Stomach (tissue), 9 donors: ENCODE data around the gene HEPN1. TPM values are rescaled to one million over a fixed set of nuclear protein-coding genes. Genes with fewer than 3 reads are reported as not detected.

Experiments
- DNase-seq, 2 donors: peaks; one replicate each; pipeline versions ENCODE4 v3.0.0 to v3.0.0-alpha.2; 2013 to 2019
- H3K27ac ChIP-seq, 5 donors: fragments of 200-600 bp in 4 of 5; sonication (generic) in 4 of 5; one replicate each; pipeline ENCODE4 v1.5.1; 2013 to 2019; ENCODE audit warnings: mild to moderate bottlenecking in 1 of 5, moderate library complexity in 1 of 5
- H3K27me3 ChIP-seq, 3 donors: fragments of 200-600 bp; sonication (generic); one replicate each; pipeline ENCODE4 v1.5.1; 2017 to 2019; ENCODE audit warnings: mixed run types in 1 of 3
- H3K36me3 ChIP-seq, 4 donors: fragments of 200-600 bp; sonication (generic); 1 replicate in 3 of 4; 2 replicates in 1 of 4; pipeline ENCODE4 v1.5.1; 2016 to 2019
- H3K4me1 ChIP-seq, 4 donors: fragments of 200-600 bp; sonication (generic); one replicate each; pipeline ENCODE4 v1.5.1; 2016 to 2019
- H3K4me3 ChIP-seq, 4 donors: fragments of 200-600 bp; sonication (generic) in 3 of 4; one replicate each; pipeline ENCODE4 v1.5.1; 2016 to 2019; ENCODE audit warnings: mild to moderate bottlenecking in 1 of 4
- H3K9me3 ChIP-seq, 4 donors: fragments of 200-600 bp; sonication (generic); one replicate each; pipeline ENCODE4 v1.5.1; 2016 to 2019
- CTCF ChIP-seq, 7 experiments: fragments of 450-650 bp in 4 of 7; fragments of 200-600 bp in 3 of 7; sonication (generic) in 3 of 7; IDR thresholded peaks; one replicate each; pipeline ENCODE4 v1.5.1; 2016 to 2019; ENCODE audit warnings: antibody characterized with exemption in 7 of 7, control low read depth in 2 of 7, mild to moderate bottlenecking in 1 of 7
- EP300 ChIP-seq: sonication (generic); formaldehyde crosslinking; IDR thresholded peaks from one replicate; pipeline ENCODE4 v1.6.1; 2017; ENCODE audit warnings: antibody characterized with exemption
- POLR2A ChIP-seq, 4 donors: fragments of 450-650 bp; IDR thresholded peaks; one replicate each; pipeline ENCODE4 v1.6.1; 2016; ENCODE audit warnings: antibody characterized with exemption in 4 of 4, control low read depth in 2 of 4, mild to moderate bottlenecking in 1 of 4, moderate library complexity in 1 of 4
- POLR2AphosphoS5 ChIP-seq, 3 donors: sonication (generic); formaldehyde crosslinking; IDR thresholded peaks; one replicate each; pipeline ENCODE4 v1.6.1; 2016; ENCODE audit warnings: antibody characterized with exemption in 3 of 3
- whole genome bisulfite sequencing, 5 donors: extraction: QIAGEN DNeasy Blood & Tissue Kit in 3 of 5; methylation state at CpG; one replicate each; pipeline versions ENCODE4 v1.1.5 to v1.1.7; 2013 to 2018; 5-methylcytosine and 5-hydroxymethylcytosine counted together
- intact Hi-C: fragments of 100-400 bp; cut with DNase I; formaldehyde crosslinking; loops from one replicate; pipeline ENCODE4 v1.15.1; 2023; ENCODE audit warnings: low total_unique reads
- polyA plus RNA-seq, 3 donors: library from polyadenylated mRNA; stranded (reverse); fragments of 200-250 nt; gene quantifications; one replicate each; pipeline ENCODE4 v1.2.3, GENCODE V29; 2013
- total RNA-seq, 5 donors: library from RNA; depleted of rRNA; stranded (reverse); fragments of >200 nt; gene quantifications; one replicate each; pipeline versions ENCODE4 v1.1.0 to v1.2.3, GENCODE V29; 2014 to 2016
- donor health status: healthy with polysubstance abuse.
- donor health status: Bipolar disorder and iron deficiency.
- donor health status: healthy.

The HEPN1 gene
- total and polyA plus RNA-seq, 8 donors = not detected

- no peaks in the 10 kb centered on the region for H3K36me3 ChIP-seq
- peak overlapping the region; percentile 16 to 28 (median 20) for H3K4me3 ChIP-seq
- H3K4me1 ChIP-seq = peaks cover 0 to 9% (median 4%) of the 10 kb centered on the region in 4 donors
- peaks cover 0 to 5% (median 4%) of the 10 kb centered on the region in 3 donors for H3K27me3 ChIP-seq
- 78 to 87% (median 85%) methylated on average over 12 to 16 of the region's 16 CpGs for WGBS, 5 donors
- H3K9me3 ChIP-seq = no peaks in the 10 kb centered on the region
- intact Hi-C loops = no loop called here
- TF ChIP-seq CTCF (IDR thresholded peaks at IDR 0.05) (no peak), POLR2A (IDR thresholded peaks at IDR 0.05) (no peak), EP300 (no peak), POLR2AphosphoS5 (IDR thresholded peaks at IDR 0.05) (no peak)
- H3K27ac ChIP-seq = peak overlapping the region in 4 of 5 donors; percentile 63 to 77 (median 66)
- DNase-seq = peak in 1 of 2 donors; percentile 1
Measured at GRCh38 chr11:124896071-124896750, 22.8 kb upstream of the HEPN1 start.

GRCh38 chr11:124896821-124897391 is 22.1 kb upstream of the HEPN1 start:
- H3K36me3 ChIP-seq = no peaks in the 10 kb centered on the region
- 75 to 86% (median 79%) methylated on average over 1 to 9 of the region's 9 CpGs for WGBS, 5 donors
- peak overlapping the region; percentile 16 to 28 (median 20) for H3K4me3 ChIP-seq
- peak overlapping the region in 4 of 5 donors; percentile 63 to 77 (median 66) for H3K27ac ChIP-seq
- peaks cover 0 to 9% (median 2%) of the 10 kb centered on the region in 4 donors for H3K4me1 ChIP-seq
- H3K9me3 ChIP-seq = no peaks in the 10 kb centered on the region
- H3K27me3 ChIP-seq = peaks cover 0 to 4% (median 0%) of the 10 kb centered on the region in 3 donors
- no peak for DNase-seq
- intact Hi-C loops = no loop called here
- TF ChIP-seq CTCF (IDR thresholded peaks at IDR 0.05) = no peak
- TF ChIP-seq POLR2AphosphoS5 (IDR thresholded peaks at IDR 0.05) = no peak
- no peak for TF ChIP-seq EP300

GRCh38 chr11:124897674-124898262 is 21.3 kb upstream of the HEPN1 start, which contains the start of gene ROBO4:
Gene ROBO4 (minus strand): TSS chr11:124897865. CDS start chr11:124897795, 70 bp downstream.
- Histone ChIP-seq H3K36me3 (no peaks in the 10 kb centered on the region), H3K27me3 (peaks cover 0 to 4% (median 0%) of the 10 kb centered on the region in 3 donors), H3K4me3 (peak within 1 kb of the TSS; percentile 16 to 28 (median 20)), H3K27ac (peak within 1 kb of the TSS; percentile 42 to 77 (median 64)), H3K9me3 (no peaks in the 10 kb centered on the region), H3K4me1 (peaks cover 0 to 9% (median 2%) of the 10 kb centered on the region in 4 donors)
- DNase-seq = no peak
- intact Hi-C loops = no loop called here
- WGBS, 5 donors = 26 to 43% (median 30%) methylated on average over 12 of the region's 12 CpGs
- TF ChIP-seq CTCF (IDR thresholded peaks at IDR 0.05) (no peak), EP300 (no peak), POLR2A (IDR thresholded peaks at IDR 0.05) (no peak), POLR2AphosphoS5 (IDR thresholded peaks at IDR 0.05) (peak in 1 of 3 donors; percentile 4)

GRCh38 chr11:124898263-124898680 is 20.8 kb upstream of the HEPN1 start:
- Histone ChIP-seq H3K4me3 (no peak overlapping the region), H3K9me3 (no peaks in the 10 kb centered on the region), H3K27me3 (peaks cover 0 to 4% (median 0%) of the 10 kb centered on the region in 3 donors), H3K27ac (peak overlapping the region; percentile 42 to 77 (median 64)), H3K36me3 (no peaks in the 10 kb centered on the region), H3K4me1 (peaks cover 0 to 9% (median 2%) of the 10 kb centered on the region in 4 donors)
- TF ChIP-seq EP300 = no peak
- TF ChIP-seq CTCF (IDR thresholded peaks at IDR 0.05) = no peak
- TF ChIP-seq POLR2A (IDR thresholded peaks at IDR 0.05) = no peak
- TF ChIP-seq POLR2AphosphoS5 (IDR thresholded peaks at IDR 0.05) = no peak
- intact Hi-C loops = no loop called here
- DNase-seq = no peak
- WGBS, 5 donors = 50 to 66% (median 58%) methylated on average over 3 of the region's 3 CpGs
